ENCODE measurements around the gene TUT1.
"Not testable (repeated sequence)": the region's sequence is repeated elsewhere in the genome, so short reads cannot be mapped to it uniquely, and the experiment has no call there.

The TUT1 gene

GRCh38 chr11:62575156-62575555 is 16.2 kb downstream of the TUT1 start:
- no peak for DNase-seq

DNA sequence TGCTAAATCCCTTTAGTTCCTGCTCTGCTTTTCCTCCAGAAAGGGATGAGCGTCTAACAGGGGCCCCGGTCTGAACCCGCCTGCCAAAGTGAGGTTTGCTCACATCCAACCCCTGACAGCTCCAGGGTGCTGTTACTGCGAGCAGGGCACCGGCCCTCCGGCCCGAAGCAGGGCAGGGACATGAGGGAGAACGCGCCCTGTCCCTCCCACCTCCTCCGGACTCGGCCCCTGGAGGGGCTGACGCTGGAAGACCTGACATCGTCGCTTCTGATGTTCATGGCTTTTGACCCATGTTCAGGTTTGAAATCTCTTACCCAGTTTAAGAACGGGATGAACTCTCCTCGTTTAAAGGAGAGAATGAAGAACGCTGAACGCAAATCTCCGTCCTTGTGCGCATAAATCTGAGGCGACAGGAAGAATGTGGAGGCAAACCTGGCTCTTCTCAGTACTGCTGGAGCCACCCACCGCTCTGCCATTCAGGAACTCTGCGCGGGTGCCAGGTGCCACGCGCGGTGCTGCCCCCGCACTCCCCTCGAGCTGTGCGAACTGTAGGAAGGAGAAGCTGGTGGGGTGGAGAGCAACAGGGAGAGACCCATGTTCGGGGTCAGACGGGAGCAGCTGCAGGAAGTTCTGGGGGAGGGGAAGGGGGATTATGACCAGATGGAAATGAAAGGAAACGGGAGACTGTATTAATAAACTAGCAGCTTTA is 16.8 kb downstream of the TUT1 start:
- DNase-seq, result no peak

- DNase-seq, result peak; percentile 99
Observed at GRCh38 chr11:62573592-62574362, 17.5 kb downstream of the TUT1 start, which contains the start of gene EEF1G. Gene EEF1G (minus strand): TSS chr11:62573891. CDS start chr11:62573842, 49 bp downstream.

- DNase-seq, result no peak
Observed at GRCh38 chr11:62573006-62573591, 18.2 kb downstream of the TUT1 start.

DNA sequence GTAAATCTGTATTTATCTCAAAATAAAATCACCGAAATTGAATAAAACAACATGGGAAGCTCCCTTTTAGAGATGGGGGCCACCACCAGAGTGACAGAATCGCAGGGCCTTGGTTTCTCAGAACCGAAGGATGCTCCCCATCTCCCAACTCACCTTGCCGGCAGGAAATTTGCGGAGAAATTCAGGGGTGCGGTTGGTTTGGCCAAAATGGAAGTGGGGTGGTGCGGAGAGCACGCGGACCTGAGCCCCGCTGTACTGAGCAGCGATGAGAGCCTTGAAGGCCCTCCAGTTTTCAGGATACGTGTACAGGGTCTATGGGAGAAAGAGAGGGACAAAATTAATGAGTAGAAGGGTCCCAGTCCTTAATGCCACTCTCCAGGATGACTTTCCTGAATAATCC is 18.9 kb downstream of the TUT1 start:
- DNase-seq, result no peak

GRCh38 chr11:62571493-62571892 is 19.8 kb downstream of the TUT1 start:
- not testable (repeated sequence) for DNase-seq

- not testable (repeated sequence) for DNase-seq
Observed at GRCh38 chr11:62570903-62571302, 20.4 kb downstream of the TUT1 start.

DNA sequence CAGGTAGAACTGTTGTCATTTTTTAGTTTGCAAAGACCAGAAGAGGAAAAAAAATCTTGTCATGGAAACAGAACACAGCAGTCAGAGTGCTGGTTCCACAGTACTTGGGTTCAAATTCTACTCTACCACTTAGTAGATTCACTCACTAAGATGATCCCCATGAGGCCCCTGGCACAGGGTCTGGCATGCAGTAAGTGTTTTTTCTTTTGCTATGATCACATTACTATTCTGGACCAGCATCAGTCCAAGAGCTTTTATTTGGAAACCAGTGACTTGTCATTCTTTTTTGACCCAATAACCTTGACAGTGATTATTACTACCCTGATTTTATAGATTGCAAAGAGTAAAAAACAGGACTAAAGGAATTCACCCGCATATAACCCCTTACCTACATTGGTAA is 21.7 kb downstream of the TUT1 start:
- DNase-seq, result no peak

GRCh38 chr11:62567018-62567633 is 24.2 kb downstream of the TUT1 start:
- no peak for DNase-seq

GRCh38 chr11:62566247-62566646 is 25.1 kb downstream of the TUT1 start:
- DNase-seq, result no peak

GRCh38 chr11:62565100-62565802 is 26.1 kb downstream of the TUT1 start:
- DNase-seq, result no peak

- not testable (repeated sequence) for DNase-seq
Observed at GRCh38 chr11:62561677-62562230, 29.6 kb downstream of the TUT1 start.

- peak; percentile 96 for DNase-seq
Observed at GRCh38 chr11:62560566-62561103, 30.7 kb downstream of the TUT1 start.

DNA sequence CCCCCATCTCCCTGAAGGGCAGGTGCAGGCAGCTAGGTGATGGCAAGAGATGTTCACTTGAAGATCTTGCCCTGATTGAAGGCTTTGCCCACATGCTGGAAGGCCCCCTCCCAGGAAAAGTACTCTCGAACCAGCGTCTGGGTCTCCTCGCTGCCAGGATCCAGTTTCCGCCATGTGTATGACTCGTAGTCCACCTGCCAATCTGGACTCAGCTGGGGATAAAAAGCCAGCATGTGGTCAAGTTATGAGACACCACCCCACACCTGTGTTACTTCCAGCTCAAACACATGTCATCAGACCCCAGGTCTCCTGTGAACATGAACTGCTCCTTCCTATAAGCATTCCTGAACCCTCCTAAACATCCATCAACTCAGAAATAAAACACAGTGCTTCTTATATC is 31.7 kb downstream of the TUT1 start:
- not testable (repeated sequence) for DNase-seq

DNA sequence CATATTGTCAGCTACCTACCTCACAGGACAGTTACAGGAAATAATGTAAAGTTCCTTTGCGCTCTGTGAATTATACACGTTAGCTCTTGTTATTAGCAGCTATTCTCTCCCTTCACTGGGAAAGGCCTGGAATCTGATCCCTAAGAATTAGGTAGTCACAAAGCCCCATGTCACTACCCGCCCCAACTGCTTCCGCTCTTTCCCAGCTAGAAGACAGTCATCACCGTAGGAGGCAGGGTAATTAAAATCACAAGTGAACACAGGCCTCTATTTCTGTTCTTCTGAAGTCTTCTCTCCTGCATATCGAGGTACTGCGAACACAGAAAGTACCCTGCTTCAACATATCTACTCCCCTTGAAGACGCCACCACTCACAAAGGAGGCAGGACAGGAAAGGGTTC is 32.1 kb downstream of the TUT1 start:
- no peak for DNase-seq

- no peak for DNase-seq
Observed at GRCh38 chr11:62558669-62559068, 32.7 kb downstream of the TUT1 start.

DNA sequence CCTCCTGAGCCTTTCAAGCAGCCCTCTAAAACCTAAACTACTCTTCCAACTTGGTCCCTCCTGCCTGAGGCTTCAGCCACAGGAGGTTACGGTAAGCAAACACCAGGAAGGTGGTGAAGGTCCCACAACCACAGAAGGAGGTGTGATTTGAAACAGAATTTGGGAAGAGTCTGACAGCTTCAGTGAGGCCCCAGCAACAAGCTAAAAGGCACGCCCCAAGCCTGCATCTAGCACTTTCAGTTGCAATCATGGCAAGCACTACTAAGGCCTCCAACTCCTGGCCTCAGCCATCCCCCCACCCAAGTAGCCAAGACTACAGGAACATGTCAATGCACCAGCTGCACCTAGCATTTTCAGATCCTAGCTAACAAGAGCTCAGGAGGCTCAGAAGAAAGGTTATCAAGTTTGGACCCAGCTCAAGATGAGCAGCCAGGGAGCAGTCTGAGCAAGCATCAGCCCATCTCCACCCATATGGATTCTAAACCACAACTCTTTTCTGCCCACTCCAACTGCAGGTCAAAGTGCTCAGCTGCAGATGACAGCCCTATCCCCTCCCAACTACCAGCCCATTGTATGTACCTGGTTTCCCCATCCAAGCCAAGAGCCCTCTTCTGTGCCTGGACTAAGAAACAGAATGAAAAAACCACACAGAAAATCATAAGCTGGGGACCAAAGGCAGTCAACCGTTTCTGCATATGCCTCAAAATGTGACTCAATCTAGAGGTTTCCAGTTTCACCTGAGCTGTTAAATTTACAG is 34.3 kb downstream of the TUT1 start:
- no peak for DNase-seq

- DNase-seq, result peak; percentile 92
Observed at GRCh38 chr11:62556108-62556874, 35.0 kb downstream of the TUT1 start.

GRCh38 chr11:62555464-62556107 is 35.7 kb downstream of the TUT1 start:
- DNase-seq, result no peak

Measured in kidney glomerular epithelial cell (primary cell).